HL-60 (cell line): Measurements from ENCODE around the gene GDA.

Experiments
- CTCF ChIP-seq: IDR thresholded peaks from one replicate; pipeline ENCODE4 v1.5.1; 2011; ENCODE audit warnings: low read length, control low read depth, inconsistent platforms; ENCODE audit not compliant: insufficient read depth
- GABPA ChIP-seq: IDR thresholded peaks from 2 replicates; pipeline ENCODE4 v1.6.1; 2012; ENCODE audit warnings: low read depth
- POLR2AphosphoS5 ChIP-seq: IDR thresholded peaks from 2 replicates; pipeline ENCODE4 v1.6.1; 2012; ENCODE audit warnings: low read depth
- REST ChIP-seq: IDR thresholded peaks from 2 replicates; pipeline ENCODE4 v1.6.1; 2012; ENCODE audit warnings: low read depth; ENCODE audit not compliant: insufficient replicate concordance

- TF ChIP-seq POLR2AphosphoS5 (no peak), GABPA (no peak), REST (no peak), CTCF (no peak)
These were observed 36.3 kb downstream of the GDA start for GRCh38 chr9:72185561-72185960.
